Muscle of leg (tissue), 9 donors: Measurements from ENCODE around the gene SLC1A2. TPM values are rescaled to one million over a fixed set of nuclear protein-coding genes. Genes with fewer than 3 reads are reported as not detected.

Source experiments
- polyA plus RNA-seq, 8 donors: library from polyadenylated mRNA; unstranded; fragments of 120-200 nt; gene quantifications; one replicate each; pipeline versions ENCODE4 v1.2.1 to v1.2.3, GENCODE V29; 2013; ENCODE audit warnings: inconsistent platforms in 1 of 8, low replicate concordance in 1 of 8; ENCODE audit not compliant: insufficient read length in 8 of 8, insufficient read depth in 1 of 8
- total RNA-seq: library from RNA; stranded (reverse); fragments of 120-200 nt; gene quantifications from one replicate; pipeline ENCODE4 v1.2.4, GENCODE V29; 2013

The SLC1A2 gene
- total and polyA plus RNA-seq, 9 donors: 0.43 to 1.6 (median 1.0) TPM

Other genes starting within 250 kb of the SLC1A2 start
- gene PAMR1, start 106.1 kb upstream of the SLC1A2 start, total RNA-seq: 29.9 TPM
- 10 to 100 TPM in 6 of 8 donors, 1 to 10 TPM in 2; 7.5 to 35.3 (median 14.0) TPM for gene PAMR1, start 106.1 kb upstream of the SLC1A2 start, polyA plus RNA-seq
- gene FJX1, start 198.9 kb upstream of the SLC1A2 start, total RNA-seq: 6.5 TPM
- 10 to 100 TPM in 4 of 8 donors, 1 to 10 TPM in 4; 6.2 to 17.2 (median 9.1) TPM for gene FJX1, start 198.9 kb upstream of the SLC1A2 start, polyA plus RNA-seq
- gene TRIM44, start 243.2 kb upstream of the SLC1A2 start, total RNA-seq: 27.5 TPM
- gene TRIM44, start 243.2 kb upstream of the SLC1A2 start, polyA plus RNA-seq: 10 to 100 TPM; 20.0 to 50.2 (median 39.7) TPM